Nephron progenitor cell (in vitro differentiated cells): Measurements from ENCODE around the gene GHRHR.

ENCODE experiments used
- DNase-seq: peaks from one replicate; pipeline ENCODE4 v3.0.0; 2021
- H3K27ac Mint-ChIP-seq: 2 replicates; pipeline ENCODE4 v1.8.0; 2021; ENCODE audit warnings: mild to moderate bottlenecking, moderate library complexity, mixed read lengths
- H3K27me3 Mint-ChIP-seq: 2 replicates; pipeline ENCODE4 v1.8.0; 2021; ENCODE audit warnings: mild to moderate bottlenecking, low read depth, mixed read lengths; ENCODE audit not compliant: poor library complexity
- H3K36me3 Mint-ChIP-seq: 2 replicates; pipeline ENCODE4 v1.8.0; 2021; ENCODE audit warnings: low read depth, mixed read lengths
- H3K4me1 Mint-ChIP-seq: 2 replicates; pipeline ENCODE4 v1.8.0; 2021; ENCODE audit warnings: mixed read lengths
- H3K4me3 Mint-ChIP-seq: 2 replicates; pipeline ENCODE4 v1.8.0; 2021; ENCODE audit warnings: mild to moderate bottlenecking, moderate library complexity, mixed read lengths
- H3K9me3 Mint-ChIP-seq: 2 replicates; pipeline ENCODE4 v1.8.0; 2021; ENCODE audit warnings: mild to moderate bottlenecking, moderate library complexity, mixed read lengths
- TF ChIP-seq, protein P1 (sequence below): fragments of 200-600 bp; sonication (generic); IDR thresholded peaks from 2 replicates; pipeline ENCODE4 v1.5.0; 2021; ENCODE audit warnings: antibody characterized with exemption

Gene GHRHR

GRCh38 chr7:30983914-30984247 lies 20.1 kb downstream of the GHRHR start:
- H3K27me3 Mint-ChIP-seq, result peaks cover 74% of the 10 kb centered on the region

GRCh38 chr7:30984359-30985107 lies 20.8 kb downstream of the GHRHR start:
- Mint-ChIP-seq H3K36me3 (no peaks in the 10 kb centered on the region), H3K27me3 (peaks cover 71% of the 10 kb centered on the region), H3K9me3 (no peaks in the 10 kb centered on the region), H3K4me3 (no peak overlapping the region), H3K4me1 (peaks cover 38% of the 10 kb centered on the region), H3K27ac (no peak overlapping the region)
- DNase-seq, result no peak
- TF ChIP-seq, protein P1, sequence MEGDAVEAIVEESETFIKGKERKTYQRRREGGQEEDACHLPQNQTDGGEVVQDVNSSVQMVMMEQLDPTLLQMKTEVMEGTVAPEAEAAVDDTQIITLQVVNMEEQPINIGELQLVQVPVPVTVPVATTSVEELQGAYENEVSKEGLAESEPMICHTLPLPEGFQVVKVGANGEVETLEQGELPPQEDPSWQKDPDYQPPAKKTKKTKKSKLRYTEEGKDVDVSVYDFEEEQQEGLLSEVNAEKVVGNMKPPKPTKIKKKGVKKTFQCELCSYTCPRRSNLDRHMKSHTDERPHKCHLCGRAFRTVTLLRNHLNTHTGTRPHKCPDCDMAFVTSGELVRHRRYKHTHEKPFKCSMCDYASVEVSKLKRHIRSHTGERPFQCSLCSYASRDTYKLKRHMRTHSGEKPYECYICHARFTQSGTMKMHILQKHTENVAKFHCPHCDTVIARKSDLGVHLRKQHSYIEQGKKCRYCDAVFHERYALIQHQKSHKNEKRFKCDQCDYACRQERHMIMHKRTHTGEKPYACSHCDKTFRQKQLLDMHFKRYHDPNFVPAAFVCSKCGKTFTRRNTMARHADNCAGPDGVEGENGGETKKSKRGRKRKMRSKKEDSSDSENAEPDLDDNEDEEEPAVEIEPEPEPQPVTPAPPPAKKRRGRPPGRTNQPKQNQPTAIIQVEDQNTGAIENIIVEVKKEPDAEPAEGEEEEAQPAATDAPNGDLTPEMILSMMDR, result no peak

More at GRCh38 chr7:30983914-30984247, 20.1 kb downstream of the GHRHR start:
- DNase-seq, result no peak
- H3K27ac Mint-ChIP-seq, result no peak overlapping the region
- H3K4me3 Mint-ChIP-seq, result peak overlapping the region; percentile 61
- peaks cover 32% of the 10 kb centered on the region for H3K4me1 Mint-ChIP-seq
- H3K36me3 Mint-ChIP-seq, result no peaks in the 10 kb centered on the region
- TF ChIP-seq, protein P1, result no peak
- H3K9me3 Mint-ChIP-seq, result no peaks in the 10 kb centered on the region

- TF ChIP-seq, protein P1, result no peak
- Mint-ChIP-seq H3K27me3 (peaks cover 63% of the 10 kb centered on the region), H3K27ac (no peak overlapping the region), H3K36me3 (no peaks in the 10 kb centered on the region), H3K4me1 (peaks cover 49% of the 10 kb centered on the region), H3K9me3 (no peaks in the 10 kb centered on the region), H3K4me3 (no peak overlapping the region)
- DNase-seq, result no peak
Measured at GRCh38 chr7:30985756-30986155, 22.0 kb downstream of the GHRHR start.

DNA sequence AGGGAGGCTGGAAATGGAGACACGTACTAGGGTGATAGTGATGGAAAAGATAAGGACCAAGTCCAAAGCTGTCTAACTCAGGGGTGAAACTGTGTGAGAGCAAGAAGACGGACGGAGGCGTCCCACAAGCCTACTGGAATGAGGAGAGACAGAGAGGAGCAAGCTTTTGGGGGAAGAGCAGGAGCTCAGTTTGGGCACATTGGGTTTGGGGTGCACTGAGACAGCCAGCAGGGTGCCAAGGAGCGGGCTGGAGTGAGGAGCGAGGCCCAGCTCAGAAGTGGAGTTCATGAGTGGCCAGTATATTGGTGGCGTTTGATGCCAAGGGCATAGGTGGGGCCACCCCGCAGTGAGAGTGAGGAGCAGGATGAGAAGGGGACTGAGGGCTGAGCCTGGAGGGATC lies 22.6 kb downstream of the GHRHR start:
- H3K27me3 Mint-ChIP-seq, result peaks cover 58% of the 10 kb centered on the region
- peak overlapping the region; percentile 13 for H3K4me3 Mint-ChIP-seq
- H3K27ac Mint-ChIP-seq, result no peak overlapping the region
- H3K9me3 Mint-ChIP-seq, result no peaks in the 10 kb centered on the region
- no peaks in the 10 kb centered on the region for H3K36me3 Mint-ChIP-seq
- no peak for DNase-seq
- TF ChIP-seq, protein P1, result no peak
- peaks cover 49% of the 10 kb centered on the region for H3K4me1 Mint-ChIP-seq

- H3K4me3 Mint-ChIP-seq, result peak overlapping the region; percentile 30
- H3K27me3 Mint-ChIP-seq, result peaks cover 58% of the 10 kb centered on the region
- no peak overlapping the region for H3K27ac Mint-ChIP-seq
- H3K36me3 Mint-ChIP-seq, result no peaks in the 10 kb centered on the region
- H3K4me1 Mint-ChIP-seq, result peaks cover 49% of the 10 kb centered on the region
- DNase-seq, result no peak
- no peaks in the 10 kb centered on the region for H3K9me3 Mint-ChIP-seq
- TF ChIP-seq, protein P1, result no peak
Measured at GRCh38 chr7:30986738-30987137, 23.0 kb downstream of the GHRHR start.

GRCh38 chr7:30987178-30987577 lies 23.4 kb downstream of the GHRHR start:
- TF ChIP-seq, protein P1, result no peak
- H3K4me1 Mint-ChIP-seq, result peaks cover 53% of the 10 kb centered on the region
- DNase-seq, result no peak
- no peaks in the 10 kb centered on the region for H3K36me3 Mint-ChIP-seq
- H3K4me3 Mint-ChIP-seq, result no peak overlapping the region
- no peaks in the 10 kb centered on the region for H3K9me3 Mint-ChIP-seq
- H3K27me3 Mint-ChIP-seq, result peaks cover 58% of the 10 kb centered on the region
- H3K27ac Mint-ChIP-seq, result no peak overlapping the region
